Esophagus muscularis mucosa (tissue), 4 donors: ENCODE results near the gene RCCD1. TPM values are rescaled to one million over a fixed set of nuclear protein-coding genes. Genes with fewer than 3 reads are reported as not detected.

ENCODE experiments used
- DNase-seq: peaks from one replicate; pipeline ENCODE4 v3.0.0-alpha.2; 2017; ENCODE audit errors: extremely low spot score
- H3K27ac ChIP-seq, 4 donors: fragments of 200-600 bp; sonication (generic); replicated peaks in 1 of 4; 1 replicate in 3 of 4; 2 replicates in 1 of 4; pipeline ENCODE4 v1.5.1; 2016 to 2019; ENCODE audit warnings: mild to moderate bottlenecking in 1 of 4
- H3K27me3 ChIP-seq, 4 donors: fragments of 200-600 bp; sonication (generic); one replicate each; pipeline versions ENCODE4 v1.5.1 to v1.6.0; 2016 to 2019
- H3K36me3 ChIP-seq, 4 donors: fragments of 200-600 bp; sonication (generic); one replicate each; pipeline ENCODE4 v1.5.1; 2016 to 2019
- H3K4me1 ChIP-seq, 4 donors: fragments of 200-600 bp; sonication (generic); one replicate each; pipeline ENCODE4 v1.5.1; 2016 to 2019
- H3K4me3 ChIP-seq, 4 donors: fragments of 200-600 bp; sonication (generic); 1 replicate in 2 of 4; 2 replicates in 2 of 4; pipeline ENCODE4 v1.5.1; 2016 to 2019; ENCODE audit warnings: mild to moderate bottlenecking in 4 of 4, moderate library complexity in 1 of 4
- H3K9me3 ChIP-seq, 4 donors: fragments of 200-600 bp; sonication (generic); 1 replicate in 3 of 4; 2 replicates in 1 of 4; pipeline ENCODE4 v1.5.1; 2016 to 2019
- CTCF ChIP-seq, 3 experiments: fragments of 200-600 bp in 2 of 3; fragments of 450-650 bp in 1 of 3; sonication (generic) in 2 of 3; IDR thresholded peaks; one replicate each; pipeline ENCODE4 v1.5.1; 2017 to 2019; ENCODE audit warnings: antibody characterized with exemption in 3 of 3, mild to moderate bottlenecking in 2 of 3, moderate library complexity in 1 of 3
- EP300 ChIP-seq: sonication (generic); formaldehyde crosslinking; IDR thresholded peaks from one replicate; pipeline ENCODE4 v1.6.1; 2017; ENCODE audit warnings: antibody characterized with exemption
- POLR2A ChIP-seq: fragments of 450-650 bp; IDR thresholded peaks from one replicate; pipeline ENCODE4 v1.6.1; 2017; ENCODE audit warnings: antibody characterized with exemption, moderate library complexity, mild to moderate bottlenecking, low read depth
- POLR2AphosphoS5 ChIP-seq, 2 donors: sonication (generic); formaldehyde crosslinking; IDR thresholded peaks; one replicate each; pipeline ENCODE4 v1.6.1; 2017; ENCODE audit warnings: antibody characterized with exemption in 2 of 2
- WGBS: methylation state at CpG from one replicate; pipeline ENCODE4 v1.1.5; 2018; 5-methylcytosine and 5-hydroxymethylcytosine counted together
- intact Hi-C: fragments of 100-400 bp; cut with DNase I; formaldehyde crosslinking; loops from one replicate; pipeline ENCODE4 v1.15.1; 2023
- total RNA-seq, 4 donors: library from RNA; depleted of rRNA; stranded (reverse); fragments of >200 nt; gene quantifications; one replicate each; pipeline versions ENCODE4 v1.1.0 to v1.2.1, GENCODE V29; 2016

The RCCD1 gene
- total RNA-seq, 4 donors from 2014 or later = 5.3 to 12.7 (median 9.2) TPM

GRCh38 chr15:90914305-90915080 lies 40.2 kb upstream of the RCCD1 start:
- Histone ChIP-seq H3K36me3 (peaks cover 83 to 100% (median 100%) of the 10 kb centered on the region in 4 donors), H3K27ac (no peak overlapping the region), H3K9me3 (no peaks in the 10 kb centered on the region), H3K27me3 (no peaks in the 10 kb centered on the region), H3K4me3 (no peak overlapping the region), H3K4me1 (peaks cover 0 to 11% (median 0%) of the 10 kb centered on the region in 4 donors)
- TF ChIP-seq EP300 = no peak
- TF ChIP-seq POLR2A = no peak
- TF ChIP-seq CTCF (IDR thresholded peaks at IDR 0.05) = no peak
- no peak for TF ChIP-seq POLR2AphosphoS5 (IDR thresholded peaks at IDR 0.05)
- 86% methylated on average over 19 of the region's 22 CpGs for WGBS
- no peak for DNase-seq
- intact Hi-C loops = no loop called here

DNA sequence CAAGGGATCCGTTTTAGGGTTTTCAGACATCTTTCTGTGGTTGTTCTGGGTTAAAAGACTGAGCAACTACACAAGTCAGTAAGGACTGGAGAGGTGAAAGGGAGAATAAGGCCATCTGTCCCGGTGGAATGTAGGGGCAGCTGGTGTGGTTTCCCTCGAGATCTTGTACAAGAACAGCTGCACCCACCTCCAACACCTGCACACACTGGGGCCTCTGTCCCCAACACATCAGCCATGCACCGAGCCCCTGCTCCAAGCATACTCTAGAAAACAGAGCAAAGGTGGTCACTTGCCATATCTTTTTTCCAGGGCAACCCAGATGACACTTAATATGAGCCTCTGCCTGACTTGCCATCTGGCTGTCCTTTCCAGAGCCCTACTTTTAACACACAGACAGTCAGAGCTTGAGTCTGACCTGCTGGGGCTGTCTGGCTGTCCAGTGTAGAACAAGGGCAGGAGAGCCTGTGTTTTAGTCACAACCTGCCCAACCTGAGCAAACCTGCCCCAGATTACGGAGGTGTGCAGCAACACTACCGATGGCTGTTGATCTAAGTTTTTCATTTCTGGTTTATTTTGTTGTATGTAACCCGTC lies 39.4 kb upstream of the RCCD1 start:
- no peak for TF ChIP-seq CTCF (IDR thresholded peaks at IDR 0.05)
- TF ChIP-seq EP300 = no peak
- TF ChIP-seq POLR2A = no peak
- no peak for TF ChIP-seq POLR2AphosphoS5 (IDR thresholded peaks at IDR 0.05)
- DNase-seq = no peak
- no peak overlapping the region for H3K4me3 ChIP-seq
- H3K27ac ChIP-seq = no peak overlapping the region
- H3K36me3 ChIP-seq = peaks cover 85 to 100% (median 100%) of the 10 kb centered on the region in 4 donors
- no peaks in the 10 kb centered on the region for H3K9me3 ChIP-seq
- H3K27me3 ChIP-seq = no peaks in the 10 kb centered on the region
- intact Hi-C loops = no loop called here
- peaks cover 0 to 10% (median 0%) of the 10 kb centered on the region in 4 donors for H3K4me1 ChIP-seq
- 73% methylated on average over 7 of the region's 7 CpGs for WGBS

- H3K4me1 ChIP-seq = peaks cover 0 to 10% (median 0%) of the 10 kb centered on the region in 4 donors
- H3K4me3 ChIP-seq = no peak overlapping the region
- no peaks in the 10 kb centered on the region for H3K27me3 ChIP-seq
- no peak for TF ChIP-seq EP300
- no peak for TF ChIP-seq POLR2AphosphoS5 (IDR thresholded peaks at IDR 0.05)
- no peak for TF ChIP-seq CTCF (IDR thresholded peaks at IDR 0.05)
- no peak for TF ChIP-seq POLR2A
- no peaks in the 10 kb centered on the region for H3K9me3 ChIP-seq
- no peak for DNase-seq
- H3K27ac ChIP-seq = no peak overlapping the region
- intact Hi-C loops = no loop called here
- H3K36me3 ChIP-seq = peaks cover 81 to 100% (median 100%) of the 10 kb centered on the region in 4 donors
- 78% methylated on average over 17 of the region's 25 CpGs for WGBS
These were observed 38.8 kb upstream of the RCCD1 start for GRCh38 chr15:90915808-90916440.

DNA sequence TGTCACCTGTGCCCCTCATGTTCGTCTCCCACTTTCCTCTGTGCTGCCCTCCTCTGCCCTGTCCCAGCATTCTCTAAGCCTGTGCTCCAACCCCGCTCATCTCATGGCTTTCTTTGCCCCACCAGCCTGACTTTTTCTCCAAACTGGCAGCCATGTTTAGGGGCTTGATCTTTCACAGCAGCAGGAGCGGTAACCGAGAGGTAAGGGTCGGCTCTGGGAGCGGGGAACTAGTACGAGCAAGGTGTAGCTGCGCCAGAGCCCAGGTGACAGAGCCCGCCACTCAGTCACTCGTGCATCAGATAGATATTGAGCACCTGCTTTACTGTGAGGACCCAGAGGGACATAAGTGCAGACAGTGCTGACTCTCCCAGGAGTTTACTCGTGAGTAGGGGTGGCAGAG lies 38.2 kb upstream of the RCCD1 start:
- no peak overlapping the region for H3K27ac ChIP-seq
- no peak for DNase-seq
- H3K4me3 ChIP-seq = no peak overlapping the region
- no peaks in the 10 kb centered on the region for H3K9me3 ChIP-seq
- TF ChIP-seq CTCF (IDR thresholded peaks at IDR 0.05) (no peak), EP300 (no peak), POLR2A (no peak), POLR2AphosphoS5 (IDR thresholded peaks at IDR 0.05) (no peak)
- peaks cover 0 to 10% (median 0%) of the 10 kb centered on the region in 4 donors for H3K4me1 ChIP-seq
- H3K36me3 ChIP-seq = peaks cover 76 to 100% (median 100%) of the 10 kb centered on the region in 4 donors
- H3K27me3 ChIP-seq = no peaks in the 10 kb centered on the region
- intact Hi-C loops = no loop called here
- WGBS = 83% methylated on average over 11 of the region's 11 CpGs
